Body of pancreas (tissue), 4 donors: ENCODE results near the gene FAM83F. TPM values are rescaled to one million over a fixed set of nuclear protein-coding genes. Genes with fewer than 3 reads are reported as not detected.
"Not testable (repeated sequence)": the region's sequence is repeated elsewhere in the genome, so short reads cannot be mapped to it uniquely, and the experiment has no call there.

Experiments used
- ATAC-seq: fragments of 150-250 bp; one replicate; pipeline ENCODE4 v1.9.1; 2016
- DNase-seq, 4 donors: peaks; one replicate each; pipeline ENCODE4 v3.0.0-alpha.2; 2019
- H3K27ac ChIP-seq, 4 donors: fragments of 200-600 bp; sonication (generic); 1 replicate in 3 of 4; 2 replicates in 1 of 4; pipeline versions ENCODE4 v1.5.1 to v1.6.1; 2016 to 2019; ENCODE audit warnings: mild to moderate bottlenecking in 1 of 4, mixed read lengths in 1 of 4, moderate library complexity in 1 of 4
- H3K27me3 ChIP-seq, 2 donors: fragments of 200-600 bp; sonication (generic); one replicate each; pipeline ENCODE4 v1.6.0; 2016; ENCODE audit warnings: mild to moderate bottlenecking in 1 of 2
- H3K36me3 ChIP-seq, 2 donors: fragments of 200-600 bp; sonication (generic); replicated peaks in 1 of 2; 2 replicates each; pipeline ENCODE4 v1.5.1; 2016; ENCODE audit warnings: low read depth in 2 of 2; ENCODE audit not compliant: insufficient read depth in 1 of 2
- H3K4me1 ChIP-seq: fragments of 200-600 bp; sonication (generic); one replicate; pipeline ENCODE4 v1.6.0; 2016
- H3K4me3 ChIP-seq, 2 donors: fragments of 200-600 bp; sonication (generic); 1 replicate in 1 of 2; 2 replicates in 1 of 2; pipeline ENCODE4 v1.5.1; 2016 to 2019
- H3K9me3 ChIP-seq, 3 donors: fragments of 200-600 bp; sonication (generic); 1 replicate in 2 of 3; 2 replicates in 1 of 3; pipeline ENCODE4 v1.5.1; 2016
- CTCF ChIP-seq, 7 experiments: fragments of 450-650 bp in 4 of 7; fragments of 200-600 bp in 3 of 7; sonication (generic) in 3 of 7; IDR thresholded peaks; one replicate each; pipeline ENCODE4 v1.5.1; 2016 to 2019; ENCODE audit warnings: antibody characterized with exemption in 7 of 7
- POLR2A ChIP-seq, 3 donors: fragments of 450-650 bp; IDR thresholded peaks; one replicate each; pipeline ENCODE4 v1.6.1; 2016; ENCODE audit warnings: antibody characterized with exemption in 3 of 3, mild to moderate bottlenecking in 2 of 3
- WGBS, 2 donors: methylation state at CpG; one replicate each; pipeline ENCODE4 v1.1.5; 2017; 5-methylcytosine and 5-hydroxymethylcytosine counted together
- intact Hi-C: fragments of 100-400 bp; cut with DNase I; formaldehyde crosslinking; loops from one replicate; pipeline ENCODE4 v1.15.1; 2023
- total RNA-seq, 2 donors: library from RNA; depleted of rRNA; stranded (reverse); fragments of >200 nt; gene quantifications; one replicate each; pipeline ENCODE4 v1.1.0, GENCODE V29; 2016

FAM83F gene
- total RNA-seq, 2 donors from 2014 or later = 8.9 to 9.1 TPM

DNA sequence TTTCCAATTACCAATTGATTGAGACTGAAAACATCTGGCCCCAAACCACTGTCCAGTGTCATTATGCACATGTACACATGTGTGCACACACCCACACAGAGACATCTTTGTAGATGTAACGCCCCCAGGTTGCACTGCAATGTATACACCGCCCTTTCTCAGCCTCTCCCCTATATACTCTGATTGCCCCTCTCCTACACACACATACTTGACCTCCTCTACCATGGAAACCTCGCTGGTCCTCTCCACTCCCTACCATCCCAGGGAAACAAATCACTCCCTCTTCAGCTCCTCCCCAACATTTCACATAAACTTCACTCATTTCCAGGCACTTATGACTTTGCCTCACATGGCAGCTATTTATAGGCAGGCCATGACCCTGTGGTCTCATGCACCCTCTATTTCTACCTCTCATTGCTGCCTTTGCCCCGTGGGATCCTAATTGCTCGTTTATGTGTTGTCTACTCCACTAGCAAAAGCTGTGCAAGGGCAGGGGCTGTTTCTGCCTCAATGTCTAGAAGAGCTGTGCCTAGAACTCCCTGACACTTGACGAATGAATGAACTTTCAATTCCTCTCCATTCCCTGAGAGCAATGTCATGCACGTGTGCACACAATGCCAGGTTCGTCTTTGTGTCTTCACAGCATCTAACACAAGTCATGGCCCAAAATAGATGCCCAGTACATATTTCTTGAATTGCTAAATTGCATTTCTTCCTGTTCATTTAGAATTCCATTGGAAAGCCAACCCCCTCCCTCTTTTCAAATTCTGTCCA lies 44.6 kb upstream of the FAM83F start:
- no peak overlapping the region for H3K27ac ChIP-seq
- no peak overlapping the region for H3K4me3 ChIP-seq
- H3K9me3 ChIP-seq = no peaks in the 10 kb centered on the region
- H3K27me3 ChIP-seq = no peaks in the 10 kb centered on the region
- intact Hi-C loops = no loop called here
- 78 to 85% methylated on average over 8 of the region's 8 CpGs for WGBS, 2 donors
- ATAC-seq (no peak), DNase-seq (no peak)
- TF ChIP-seq CTCF (IDR thresholded peaks at IDR 0.05) = no peak
- no peak for TF ChIP-seq POLR2A (IDR thresholded peaks at IDR 0.05)
- no peaks in the 10 kb centered on the region for H3K36me3 ChIP-seq
- H3K4me1 ChIP-seq = peaks cover 23% of the 10 kb centered on the region

DNA sequence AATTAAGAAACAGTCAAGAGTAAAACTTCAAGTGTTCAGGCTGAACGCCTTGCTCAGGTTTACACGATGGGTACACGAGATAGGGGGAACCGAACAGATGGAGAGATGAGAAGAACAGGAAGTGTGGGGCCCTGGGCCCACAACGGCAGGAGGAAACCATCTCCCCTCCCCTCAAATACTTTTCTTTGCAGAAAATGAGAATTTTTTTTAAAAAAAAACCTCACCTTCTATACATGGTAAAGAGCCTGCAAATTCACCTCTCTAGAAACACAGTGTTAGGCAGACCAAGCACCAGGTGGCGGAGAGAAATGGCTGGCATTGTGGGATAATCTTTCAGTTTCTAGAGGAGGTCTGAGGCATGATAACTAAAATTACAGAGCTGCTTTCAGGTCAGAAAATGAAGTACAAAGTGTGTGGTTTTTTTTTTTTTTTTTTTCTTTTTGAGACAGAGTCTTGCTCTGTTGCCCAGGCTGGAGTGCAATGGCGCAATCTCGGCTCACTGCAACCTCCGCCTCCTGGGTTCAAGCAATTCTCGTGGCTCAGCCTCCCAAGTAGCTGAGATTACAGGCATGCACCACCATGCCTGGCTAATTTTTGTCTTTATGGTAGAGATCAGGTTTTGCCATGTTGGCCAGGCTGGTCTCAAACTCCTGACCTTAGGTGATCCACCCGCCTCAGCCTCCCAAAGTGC lies 43.0 kb upstream of the FAM83F start:
- H3K27me3 ChIP-seq, H3K4me3 ChIP-seq, H3K36me3 ChIP-seq, ATAC-seq, DNase-seq, H3K9me3 ChIP-seq, H3K27ac ChIP-seq, intact Hi-C loops: not testable (repeated sequence)
- H3K4me1 ChIP-seq = peaks cover 14% of the 10 kb centered on the region
- 75% methylated on average over 11 of the region's 11 CpGs for WGBS, 2 donors

- no peak overlapping the region for H3K4me3 ChIP-seq
- TF ChIP-seq CTCF (IDR thresholded peaks at IDR 0.05) (no peak), POLR2A (IDR thresholded peaks at IDR 0.05) (no peak)
- DNase-seq (no peak), ATAC-seq (no peak)
- H3K36me3 ChIP-seq = no peaks in the 10 kb centered on the region
- no peaks in the 10 kb centered on the region for H3K27me3 ChIP-seq
- peaks cover 8% of the 10 kb centered on the region for H3K4me1 ChIP-seq
- WGBS, 2 donors = 72 to 88% methylated on average over 6 of the region's 6 CpGs
- H3K9me3 ChIP-seq = no peaks in the 10 kb centered on the region
- H3K27ac ChIP-seq = no peak overlapping the region
- intact Hi-C loops = no loop called here
Observed at GRCh38 chr22:39952347-39952746, 42.4 kb upstream of the FAM83F start.

DNA sequence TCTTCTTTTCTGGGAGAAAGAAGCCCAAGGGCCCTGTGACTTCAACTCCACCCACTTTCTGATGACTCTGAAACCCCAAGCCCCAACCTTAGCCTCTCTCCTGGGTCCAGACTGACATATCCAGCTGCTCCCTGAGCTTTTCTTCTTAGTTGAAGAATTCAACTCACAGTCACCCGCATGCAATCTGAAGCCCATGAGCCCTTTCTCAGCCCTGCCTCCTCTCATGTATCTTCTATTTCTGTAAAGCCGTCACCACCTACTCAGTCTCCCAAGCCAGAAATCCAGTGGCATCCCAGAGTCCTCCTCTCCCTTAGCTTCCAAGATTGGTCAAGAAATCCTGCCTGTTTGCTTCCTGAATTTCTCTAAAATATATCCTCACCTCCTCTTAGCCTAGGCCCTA lies 41.7 kb upstream of the FAM83F start:
- no peaks in the 10 kb centered on the region for H3K36me3 ChIP-seq
- H3K4me1 ChIP-seq = peaks cover under 1% of the 10 kb centered on the region
- DNase-seq (no peak), ATAC-seq (no peak)
- TF ChIP-seq CTCF (IDR thresholded peaks at IDR 0.05) = no peak
- no peak for TF ChIP-seq POLR2A (IDR thresholded peaks at IDR 0.05)
- no peaks in the 10 kb centered on the region for H3K27me3 ChIP-seq
- intact Hi-C loops = no loop called here
- H3K27ac ChIP-seq = no peak overlapping the region
- H3K9me3 ChIP-seq = no peaks in the 10 kb centered on the region
- no peak overlapping the region for H3K4me3 ChIP-seq
- 92 to 97% methylated on average over 2 of the region's 2 CpGs for WGBS, 2 donors

GRCh38 chr22:39954584-39955055 lies 40.1 kb upstream of the FAM83F start:
- TF ChIP-seq CTCF (IDR thresholded peaks at IDR 0.05) = no peak
- TF ChIP-seq POLR2A (IDR thresholded peaks at IDR 0.05) = no peak
- DNase-seq (peak in 2 of 4 donors; percentile 28 to 40), ATAC-seq (peak; percentile 77)
- 86 to 91% methylated on average over 4 of the region's 4 CpGs for WGBS, 2 donors
- H3K9me3 ChIP-seq = no peaks in the 10 kb centered on the region
- peak overlapping the region in 3 of 4 donors; percentile 41 to 72 (median 49) for H3K27ac ChIP-seq
- intact Hi-C loops = no loop called here
- no peaks in the 10 kb centered on the region for H3K36me3 ChIP-seq
- no peak overlapping the region for H3K4me3 ChIP-seq
- no peaks in the 10 kb centered on the region for H3K27me3 ChIP-seq
- H3K4me1 ChIP-seq = no peaks in the 10 kb centered on the region
